Transverse colon (tissue), 4 donors: ENCODE data around the gene MLC1. TPM values are rescaled to one million over a fixed set of nuclear protein-coding genes. Genes with fewer than 3 reads are reported as not detected.

Source experiments
- DNase-seq: peaks from one replicate; pipeline ENCODE4 v3.0.0-alpha.2; 2019
- H3K27ac ChIP-seq, 4 donors: fragments of 200-600 bp; sonication (generic); 2 replicates each; pipeline ENCODE4 v1.5.1; 2016 to 2018; ENCODE audit warnings: inconsistent platforms in 4 of 4
- H3K27me3 ChIP-seq: fragments of 200-600 bp; sonication (generic); 2 replicates; pipeline ENCODE4 v1.5.1; 2017; ENCODE audit warnings: inconsistent platforms
- H3K36me3 ChIP-seq, 4 donors: fragments of 200-600 bp; sonication (generic); 2 replicates each; pipeline ENCODE4 v1.5.1; 2017 to 2019; ENCODE audit warnings: inconsistent platforms in 4 of 4
- H3K4me1 ChIP-seq, 4 donors: fragments of 200-600 bp; sonication (generic); 2 replicates each; pipeline ENCODE4 v1.5.1; 2017 to 2020; ENCODE audit warnings: inconsistent platforms in 4 of 4
- H3K4me3 ChIP-seq, 4 donors: fragments of 200-600 bp; sonication (generic); 1 replicate in 1 of 4; 2 replicates in 3 of 4; pipeline versions ENCODE4 v1.5.1 to v1.6.1; 2017 to 2019; ENCODE audit warnings: inconsistent platforms in 4 of 4
- H3K9me3 ChIP-seq, 2 donors: fragments of 200-600 bp; sonication (generic); 2 replicates each; pipeline ENCODE4 v1.5.1; 2017 to 2019; ENCODE audit warnings: inconsistent platforms in 2 of 2
- CTCF ChIP-seq, 5 experiments: fragments of 200-600 bp in 3 of 5; fragments of 450-650 bp in 2 of 5; sonication (generic) in 3 of 5; IDR thresholded peaks; 1 replicate in 2 of 5; 2 replicates in 3 of 5; pipeline ENCODE4 v1.5.1; 2016 to 2017; ENCODE audit warnings: antibody characterized with exemption in 5 of 5, inconsistent platforms in 3 of 5, mild to moderate bottlenecking in 2 of 5, moderate library complexity in 1 of 5
- EP300 ChIP-seq: sonication (generic); formaldehyde crosslinking; IDR thresholded peaks from one replicate; pipeline ENCODE4 v1.6.1; 2017; ENCODE audit warnings: antibody characterized with exemption, low read depth
- POLR2A ChIP-seq: fragments of 450-650 bp; IDR thresholded peaks from one replicate; pipeline ENCODE4 v1.6.1; 2016; ENCODE audit warnings: antibody characterized with exemption, mild to moderate bottlenecking, moderate library complexity
- POLR2AphosphoS5 ChIP-seq, 3 donors: sonication (generic); formaldehyde crosslinking; IDR thresholded peaks; one replicate each; pipeline ENCODE4 v1.6.1; 2016; ENCODE audit warnings: antibody characterized with exemption in 3 of 3
- WGBS, 2 donors: methylation state at CpG; one replicate each; pipeline ENCODE4 v1.1.5; 2018; ENCODE audit warnings: low coverage in 1 of 2; 5-methylcytosine and 5-hydroxymethylcytosine counted together
- in situ Hi-C, 4 donors: fragments of 200-750 bp; cut with MboI; loops; one replicate each; pipeline versions ENCODE4 v1.15.0 to v1.15.1; 2017; ENCODE audit warnings: low sequenced_read_pairs in 3 of 4, low pct_ligation_motif_present in 1 of 4, low pct_unique_long_range_greater_than_20kb in 1 of 4
- intact Hi-C: fragments of 100-400 bp; cut with DNase I; formaldehyde crosslinking; loops from one replicate; pipeline ENCODE4 v1.15.1; 2023; ENCODE audit warnings: low total_unique reads
- total RNA-seq, 4 donors: library from RNA; depleted of rRNA; stranded (reverse); fragments of >200 nt; gene quantifications; one replicate each; pipeline ENCODE4 v1.1.0, GENCODE V29; 2016

Gene MLC1
- total RNA-seq, 4 donors from 2014 or later: not detected

- WGBS, 2 donors: 50 to 77% methylated on average over 1 to 14 of the region's 14 CpGs
- Histone ChIP-seq H3K27ac (peak overlapping the region in 1 of 4 donors; percentile 23), H3K36me3 (no peaks in the 10 kb centered on the region)
These were observed 34.0 kb upstream of the MLC1 start for GRCh38 chr22:50119169-50119767.

GRCh38 chr22:50118557-50119168 is 33.4 kb upstream of the MLC1 start:
- H3K4me1 ChIP-seq: peaks cover 0 to 18% (median 0%) of the 10 kb centered on the region in 4 donors
- 27 to 35% methylated on average over 2 to 10 of the region's 10 CpGs for WGBS, 2 donors
- intact Hi-C loops (no loop called here), in situ Hi-C loops (no loop called here)
- H3K9me3 ChIP-seq: peaks cover 0 to 2% of the 10 kb centered on the region in 2 donors
- peak; percentile 15 for DNase-seq
- TF ChIP-seq POLR2AphosphoS5 (IDR thresholded peaks at IDR 0.05) (peak in 1 of 3 donors; percentile 18), POLR2A (no peak)
- H3K27me3 ChIP-seq: peaks cover 4% of the 10 kb centered on the region
- no peaks in the 10 kb centered on the region for H3K36me3 ChIP-seq
- H3K27ac ChIP-seq: no peak overlapping the region
- H3K4me3 ChIP-seq: no peak overlapping the region

More at GRCh38 chr22:50119169-50119767, 34.0 kb upstream of the MLC1 start:
- peaks cover 0 to 2% of the 10 kb centered on the region in 2 donors for H3K9me3 ChIP-seq
- no peak for TF ChIP-seq POLR2A
- TF ChIP-seq CTCF (IDR thresholded peaks at IDR 0.05): no peak
- no peak for TF ChIP-seq EP300
- no peak for TF ChIP-seq POLR2AphosphoS5 (IDR thresholded peaks at IDR 0.05)
- no peak overlapping the region for H3K4me3 ChIP-seq
- in situ Hi-C loops: no loop called here
- H3K27me3 ChIP-seq: peaks cover 4% of the 10 kb centered on the region
- DNase-seq: no peak
- intact Hi-C loops: no loop called here
- peaks cover 0 to 18% (median 0%) of the 10 kb centered on the region in 4 donors for H3K4me1 ChIP-seq

GRCh38 chr22:50118129-50118528 is 32.9 kb upstream of the MLC1 start:
- in situ Hi-C loops: no loop called here
- Histone ChIP-seq H3K27me3 (peaks cover 4% of the 10 kb centered on the region), H3K36me3 (no peaks in the 10 kb centered on the region), H3K4me3 (no peak overlapping the region), H3K9me3 (no peaks in the 10 kb centered on the region), H3K4me1 (peaks cover 0 to 18% (median 0%) of the 10 kb centered on the region in 4 donors), H3K27ac (no peak overlapping the region)
- 60 to 78% methylated on average over 1 to 3 of the region's 3 CpGs for WGBS, 2 donors
- intact Hi-C loops: no loop called here
- TF ChIP-seq EP300: no peak
- TF ChIP-seq POLR2AphosphoS5 (IDR thresholded peaks at IDR 0.05): no peak
- no peak for TF ChIP-seq CTCF (IDR thresholded peaks at IDR 0.05)
- TF ChIP-seq POLR2A: no peak
- no peak for DNase-seq

DNA sequence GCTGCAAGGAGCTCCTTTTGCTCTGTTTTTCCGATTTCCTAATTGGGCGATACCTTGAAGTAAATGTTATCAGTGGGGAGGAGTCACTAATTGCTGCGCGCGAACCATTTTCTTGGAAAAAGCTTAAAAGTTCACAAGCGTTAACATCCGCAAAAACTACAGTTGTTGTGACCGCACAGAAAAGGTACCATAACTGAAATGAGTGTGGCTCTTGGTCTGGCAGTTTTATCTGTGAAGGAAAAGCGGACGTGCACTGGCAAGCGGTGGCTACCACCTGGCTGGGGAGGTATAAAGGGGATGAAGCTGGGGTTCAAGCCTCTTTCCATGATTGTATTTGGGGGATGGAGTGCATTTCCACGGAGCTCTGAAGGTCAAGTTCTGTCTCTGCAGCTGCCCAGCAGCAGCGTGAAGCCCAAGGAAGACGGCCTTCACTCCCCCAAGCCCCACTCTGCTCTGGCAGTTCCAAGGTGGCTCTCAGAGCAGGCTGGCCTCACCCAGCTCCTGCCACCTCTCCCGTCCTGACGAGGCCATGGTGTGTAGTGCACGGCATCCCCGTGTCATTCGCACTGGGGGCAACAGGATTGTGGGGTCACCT is 32.0 kb upstream of the MLC1 start:
- intact Hi-C loops (no loop called here), in situ Hi-C loops (no loop called here)
- WGBS, 2 donors: 87 to 99% methylated on average over 11 to 19 of the region's 19 CpGs
- no peak overlapping the region for H3K27ac ChIP-seq
- no peaks in the 10 kb centered on the region for H3K36me3 ChIP-seq
- TF ChIP-seq CTCF (IDR thresholded peaks at IDR 0.05): no peak
- no peak for TF ChIP-seq POLR2AphosphoS5 (IDR thresholded peaks at IDR 0.05)
- TF ChIP-seq EP300: no peak
- no peak for TF ChIP-seq POLR2A
- H3K9me3 ChIP-seq: no peaks in the 10 kb centered on the region
- no peak for DNase-seq
- peaks cover 0 to 18% (median 0%) of the 10 kb centered on the region in 4 donors for H3K4me1 ChIP-seq
- H3K4me3 ChIP-seq: no peak overlapping the region
- H3K27me3 ChIP-seq: peaks cover 4% of the 10 kb centered on the region
